Suppressor macrophage treated with lipopolysaccharide for 4 hours (primary cell): ENCODE results near the gene CLTRN.
A peak's percentile ranks its signal among the peaks of the same experiment; 100 is the strongest.
"Not testable (repeated sequence)": the region's sequence is repeated elsewhere in the genome, so short reads cannot be mapped to it uniquely, and the experiment has no call there.

Experiments
- DNase-seq: peaks from one replicate; pipeline ENCODE4 v3.0.0-alpha.2; 2020

Gene CLTRN

DNA sequence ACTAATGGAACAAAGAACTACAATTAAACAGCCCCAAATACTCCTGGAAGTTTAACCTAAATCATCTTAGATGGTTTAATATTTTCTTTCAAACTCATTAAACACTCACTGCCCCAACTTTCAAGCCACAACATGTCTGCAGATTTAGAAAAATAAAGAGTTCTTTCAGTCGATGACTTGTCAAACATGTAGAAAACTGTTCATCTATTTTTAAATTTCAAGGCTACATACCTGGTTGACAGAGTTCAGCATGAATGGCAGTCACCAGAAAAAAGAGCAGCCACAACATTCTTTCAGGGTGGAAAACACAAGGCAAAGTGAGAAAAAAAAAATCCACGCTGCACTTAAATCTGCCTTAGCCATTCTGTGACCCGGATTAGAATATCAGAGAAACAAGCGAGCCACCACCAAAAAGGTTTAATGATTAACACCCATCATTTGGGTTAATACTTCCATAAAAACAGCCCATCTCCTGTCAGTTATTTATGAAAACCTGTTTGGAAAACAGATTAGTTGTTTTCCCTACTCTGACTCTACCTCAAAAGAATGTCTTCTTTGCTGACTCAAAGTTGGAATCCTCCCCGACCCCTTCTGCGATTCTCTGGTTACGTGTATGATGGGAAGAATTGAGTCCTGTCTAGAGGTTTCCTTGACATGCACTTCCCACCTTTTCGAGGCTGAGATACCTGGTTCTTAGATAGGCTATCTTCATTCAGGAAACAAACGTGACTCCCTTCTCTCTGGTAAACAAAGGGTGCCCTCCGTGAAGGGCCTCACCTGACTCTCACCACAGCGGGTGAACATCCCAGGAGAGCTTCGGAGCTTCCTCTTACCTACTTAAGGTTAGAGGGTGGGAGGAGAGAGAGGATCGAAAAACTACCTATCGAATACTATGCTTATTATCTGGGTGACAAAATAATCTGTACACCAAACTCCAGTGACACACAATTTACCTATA lies at the start of gene CLTRN:
Gene CLTRN, minus strand, starts transcription at position 319 of the 958 bp plus-strand sequence. Its CDS starts 30 bp downstream, at position 289.
- DNase-seq, result no peak

DNA sequence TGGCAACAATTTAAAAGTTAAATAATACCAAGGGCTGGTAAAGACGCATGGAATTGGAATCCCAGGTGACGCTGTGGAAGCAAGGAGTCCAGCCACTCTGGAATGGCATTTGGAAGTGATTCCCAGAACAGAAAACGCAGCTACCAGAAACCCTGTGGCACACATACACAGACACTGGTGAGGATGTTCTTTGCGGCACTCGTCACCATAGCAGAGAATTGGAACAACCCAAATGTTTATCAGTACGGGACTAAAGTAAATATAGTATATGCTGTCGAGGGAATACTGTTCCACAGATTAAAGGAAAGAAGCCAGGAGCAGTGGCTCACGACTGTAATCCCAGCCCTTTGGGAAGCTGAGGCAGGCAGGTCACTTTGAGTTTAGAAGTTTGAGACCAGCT lies 39.7 kb upstream of the CLTRN start:
- DNase-seq, result not testable (repeated sequence)

GRCh38 chrX:15703809-15704208 lies 39.2 kb upstream of the CLTRN start:
- DNase-seq, result not testable (repeated sequence)

GRCh38 chrX:15702488-15703371 lies 38.1 kb upstream of the CLTRN start:
- no peak for DNase-seq

- DNase-seq, result no peak
These were observed 31.9 kb upstream of the CLTRN start for GRCh38 chrX:15696516-15696915.

DNA sequence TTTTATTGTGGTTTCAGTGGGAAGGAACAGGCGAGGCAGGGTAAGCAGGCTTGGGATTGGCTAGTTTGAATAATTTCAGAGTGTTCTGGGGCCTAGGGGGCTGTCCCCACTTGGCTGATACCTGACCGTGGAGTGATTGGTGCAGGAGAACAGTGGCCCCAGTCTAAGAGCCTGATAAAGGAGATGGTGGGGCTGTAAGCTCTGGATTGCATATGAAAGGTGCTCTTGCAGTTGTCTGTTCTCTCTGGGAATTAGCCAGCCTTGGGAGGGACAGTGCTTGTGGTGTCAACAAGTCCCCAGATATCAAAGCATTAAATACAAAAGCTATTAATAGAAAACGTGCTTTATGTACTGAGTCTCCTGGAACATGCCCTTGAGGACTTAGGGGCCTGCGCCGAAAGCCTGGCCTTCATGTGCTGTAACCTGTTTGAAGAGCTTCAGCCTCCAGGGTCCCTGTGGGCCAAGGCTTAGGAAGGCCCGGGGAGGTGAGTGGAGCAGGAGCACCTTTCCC lies 30.4 kb upstream of the CLTRN start:
- no peak for DNase-seq

DNA sequence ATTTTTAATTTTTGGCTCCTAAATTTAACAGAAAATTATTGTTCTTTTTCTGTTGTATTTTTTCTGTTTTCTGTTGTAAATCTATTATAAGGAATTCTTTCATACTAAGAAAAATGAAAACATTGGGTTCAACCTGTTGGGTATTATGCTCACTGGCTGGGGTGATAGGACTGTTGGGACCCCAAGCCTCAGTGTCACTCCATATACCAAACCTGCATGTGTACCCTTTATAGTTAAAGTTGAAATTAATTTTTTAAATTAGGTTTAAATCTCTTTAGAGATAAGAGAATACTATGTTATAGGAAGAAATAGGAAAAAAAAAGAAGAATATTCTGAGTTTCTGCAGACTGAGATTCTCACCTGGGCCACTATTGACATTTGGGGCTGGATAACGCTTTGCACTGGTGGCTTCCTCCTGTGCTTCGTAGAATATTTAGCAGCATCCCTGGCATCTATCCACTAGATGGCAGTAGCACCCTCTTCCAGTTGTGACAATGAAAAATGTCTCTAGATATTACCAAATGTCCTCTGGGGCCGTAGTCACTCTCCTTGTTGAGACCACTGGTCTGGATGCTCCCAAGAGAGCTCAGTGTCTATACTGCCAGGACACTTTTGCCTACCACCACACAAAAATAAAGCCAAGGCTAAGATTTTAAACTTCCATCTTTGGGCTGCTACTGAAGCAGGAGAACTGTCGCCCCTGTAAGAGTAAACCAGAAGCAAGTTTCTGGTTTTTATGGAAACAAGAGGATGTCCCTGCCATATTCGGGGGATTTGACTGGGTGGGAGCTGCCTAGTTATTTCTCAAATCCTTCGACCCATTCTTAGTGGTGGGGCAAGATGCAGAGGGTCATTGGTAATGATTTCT lies 22.4 kb upstream of the CLTRN start:
- peak; percentile 67 for DNase-seq

GRCh38 chrX:15683193-15683592 lies 18.6 kb upstream of the CLTRN start:
- no peak for DNase-seq

- DNase-seq, result no peak
These were observed 16.8 kb upstream of the CLTRN start for GRCh38 chrX:15681433-15681832.

DNA sequence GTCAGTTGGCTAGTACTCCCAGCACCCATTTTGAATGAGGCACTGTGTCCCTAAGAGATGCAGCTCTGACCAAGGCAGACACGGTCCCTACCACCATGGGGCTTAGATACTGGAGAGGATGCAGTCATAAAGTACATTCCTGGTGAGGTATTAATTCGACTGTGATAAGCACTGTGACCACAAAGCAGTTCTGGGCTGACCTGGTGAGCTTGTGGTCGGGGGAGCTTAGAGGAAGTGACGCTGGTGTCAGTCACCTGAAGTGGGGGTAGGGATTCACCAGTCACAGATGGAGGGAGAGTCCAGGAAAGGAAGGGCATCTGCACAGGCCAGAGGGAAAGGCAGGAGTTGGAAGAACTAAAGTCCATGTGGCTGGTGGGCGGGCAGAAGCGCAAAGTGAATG lies 15.8 kb upstream of the CLTRN start:
- no peak for DNase-seq

GRCh38 chrX:15679246-15679645 lies 14.6 kb upstream of the CLTRN start:
- no peak for DNase-seq

- DNase-seq, result no peak
These were observed 13.7 kb upstream of the CLTRN start for GRCh38 chrX:15678339-15678738.

DNA sequence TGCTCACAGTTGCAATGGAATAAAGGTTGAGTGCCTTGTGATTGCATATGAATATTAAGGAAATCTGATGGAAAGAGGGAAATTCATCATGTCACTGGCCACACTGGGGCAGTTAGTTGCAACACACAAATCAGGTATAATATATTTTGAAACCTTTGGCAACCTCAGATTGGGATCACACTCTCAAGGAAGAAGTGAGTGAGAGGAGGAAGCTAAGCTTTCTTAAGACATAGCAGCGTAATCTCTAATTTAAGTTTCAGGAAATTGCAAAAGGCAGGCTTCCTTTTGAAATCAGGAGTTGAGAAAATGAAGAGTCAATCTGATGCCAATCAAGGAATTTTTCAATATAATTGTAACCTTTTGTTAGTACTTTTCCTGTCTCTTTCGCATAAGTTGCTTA lies 12.3 kb upstream of the CLTRN start:
- peak; percentile 52 for DNase-seq

DNA sequence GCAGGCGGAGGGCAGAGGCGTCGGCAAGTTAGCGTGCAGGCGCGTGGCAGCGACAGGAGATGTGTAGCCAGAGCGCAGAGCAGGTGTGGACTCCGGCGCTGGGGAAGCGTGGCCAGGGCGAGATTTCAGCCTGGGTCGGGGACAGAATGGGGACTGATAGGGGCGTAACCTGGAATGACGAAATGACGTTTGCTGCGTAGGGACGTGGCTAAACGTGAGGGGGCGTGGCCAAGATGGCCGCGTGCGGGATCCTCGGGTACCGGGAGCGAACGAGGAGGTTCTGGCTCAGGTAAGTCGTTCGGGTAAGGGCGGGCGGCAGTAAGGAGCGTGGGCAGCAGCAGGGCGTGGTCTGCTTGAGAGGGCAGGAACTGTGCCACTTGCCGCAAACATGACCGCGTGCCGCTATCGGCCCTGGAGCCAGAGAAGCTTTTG lies 10.9 kb upstream of the CLTRN start:
- DNase-seq, result peak; percentile 80

DNA sequence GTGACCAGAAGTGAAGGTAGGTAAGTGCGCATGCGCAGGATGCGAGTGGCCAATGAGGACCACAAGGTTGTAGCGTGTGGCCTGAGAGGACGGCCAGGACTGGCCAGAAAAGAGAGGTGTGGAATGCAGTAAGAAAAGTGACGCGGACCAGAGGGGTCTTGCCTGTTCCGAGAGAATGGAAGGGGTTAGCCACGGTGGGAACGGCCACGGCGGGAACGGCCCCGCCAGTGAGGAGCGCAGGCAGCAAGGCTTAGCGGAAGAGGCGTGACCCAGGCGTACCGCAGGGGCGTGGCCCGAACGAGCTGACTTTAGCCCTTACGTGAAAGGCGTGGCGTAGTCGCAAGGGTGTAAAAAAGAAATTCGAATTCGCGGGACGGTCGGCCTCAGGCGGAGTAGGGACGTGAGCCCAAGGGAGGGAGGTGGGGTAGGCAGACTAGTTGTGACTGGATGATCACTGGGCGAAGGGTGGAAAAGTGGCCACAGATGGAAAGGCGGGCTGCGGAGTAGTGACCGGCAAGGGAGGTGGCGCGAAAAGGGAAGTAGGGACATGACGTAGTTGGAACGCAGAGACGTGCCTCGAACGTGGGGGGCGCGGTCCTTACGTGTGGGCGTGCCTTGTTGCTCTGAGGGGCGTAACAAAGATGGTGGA lies 10.4 kb upstream of the CLTRN start:
- DNase-seq, result peak; percentile 96

GRCh38 chrX:15674514-15674840 lies 9.9 kb upstream of the CLTRN start:
- DNase-seq, result no peak

DNA sequence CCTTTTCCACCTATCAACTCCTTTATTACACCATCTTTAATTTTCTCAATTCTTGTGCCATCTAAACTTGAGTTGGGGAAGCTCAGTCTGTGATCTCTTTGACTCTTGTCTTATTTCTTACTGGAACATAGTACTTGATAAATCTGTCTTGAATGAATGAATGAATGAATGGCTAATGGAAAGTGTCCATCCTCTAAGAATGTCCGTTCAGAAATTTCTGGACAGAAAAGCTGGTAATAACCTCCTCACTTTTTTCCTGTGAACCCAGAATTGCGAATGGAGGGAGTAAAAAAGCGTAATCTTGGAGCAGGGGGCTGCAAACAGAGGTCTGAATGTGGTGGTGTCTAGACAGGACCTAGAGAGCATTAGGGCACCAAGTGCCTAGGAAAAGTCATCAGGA lies 9.4 kb upstream of the CLTRN start:
- no peak for DNase-seq

DNA sequence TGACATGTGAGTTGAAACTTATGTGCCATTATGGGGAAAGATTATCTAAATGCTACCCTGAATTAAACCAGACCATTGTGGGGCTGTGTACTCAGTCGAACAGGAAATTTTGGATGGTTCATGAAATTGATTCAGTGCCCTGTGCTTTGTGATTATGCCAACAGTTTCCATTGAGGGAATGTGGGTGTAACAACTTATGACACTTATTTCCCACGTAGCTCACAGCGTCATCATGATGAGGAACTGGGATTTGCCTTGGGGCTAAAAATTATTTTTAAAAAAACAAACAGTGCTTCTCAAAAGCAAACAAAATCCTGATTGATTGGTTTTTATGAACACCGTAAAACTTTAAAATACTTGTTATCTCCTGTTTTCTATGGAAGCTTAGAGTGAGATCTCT lies 8.3 kb upstream of the CLTRN start:
- DNase-seq, result peak; percentile 67

GRCh38 chrX:15663439-15663838 lies 1.2 kb downstream of the CLTRN start:
- DNase-seq, result no peak

GRCh38 chrX:15654804-15655203 lies 9.8 kb downstream of the CLTRN start:
- DNase-seq, result not testable (repeated sequence)

- no peak for DNase-seq
These were observed 10.6 kb downstream of the CLTRN start for GRCh38 chrX:15653961-15654360.

DNA sequence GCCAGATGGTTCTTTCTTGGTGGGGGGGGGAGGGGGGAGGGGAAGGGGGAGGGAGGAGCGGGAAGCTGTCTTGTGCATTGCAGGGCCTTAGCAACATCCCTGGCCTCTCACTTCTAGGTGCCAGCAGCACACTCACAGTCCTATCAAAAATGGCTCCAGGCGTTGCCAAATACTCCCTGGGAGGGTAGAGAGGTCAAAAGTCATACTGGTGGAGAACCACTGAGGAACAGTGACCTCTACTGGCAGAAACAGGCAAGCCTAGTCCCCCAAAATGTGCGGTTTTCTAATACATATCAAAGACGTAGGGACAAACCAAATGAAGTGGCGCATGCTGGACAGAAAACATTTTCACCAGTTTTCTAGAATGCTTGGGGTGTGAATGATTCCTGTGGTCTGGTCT lies 17.1 kb downstream of the CLTRN start:
- DNase-seq, result not testable (repeated sequence)
